ENCODE data around the gene ZNF638. TPM values are rescaled to one million over a fixed set of nuclear protein-coding genes. Genes with fewer than 3 reads are reported as not detected.

Gene ZNF638
- total and polyA plus RNA-seq, 2 of the 4 experiments (the other 2 are of a cell fraction): 46.4 to 129 TPM

DNA sequence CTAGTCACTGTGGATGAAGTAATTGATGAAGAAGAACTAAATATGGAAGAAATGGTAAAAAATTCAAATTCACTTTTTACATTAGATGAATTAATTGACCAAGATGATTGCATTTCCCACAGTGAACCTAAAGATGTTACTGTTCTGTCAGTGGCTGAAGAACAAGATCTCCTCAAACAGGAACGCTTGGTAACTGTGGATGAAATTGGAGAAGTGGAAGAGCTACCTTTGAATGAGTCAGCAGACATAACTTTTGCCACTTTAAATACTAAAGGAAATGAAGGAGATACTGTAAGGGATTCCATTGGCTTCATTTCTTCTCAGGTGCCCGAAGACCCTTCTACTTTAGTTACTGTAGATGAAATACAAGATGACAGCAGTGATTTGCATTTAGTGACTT, 95.1 kb downstream of the ZNF638 start:
- no CpG with 5 or more reads among the region's 2 CpGs for WGBS, 2 experiments (ENCODE audit: extremely low coverage in 2 of 2, insufficient read length in 1 of 2)
- ChIA-PET POLR2A (ENCODE audit: unreplicated experiment) (no interaction called here), CTCF (no interaction called here)
- intact Hi-C loops (cut with micrococcal nuclease): no loop called here
- Histone ChIP-seq H4K91ac (ENCODE audit: insufficient read depth, low read depth, low read length) (no peak overlapping the region), H3K36me3 (ENCODE audit: control insufficient read depth, insufficient read depth, low read length) (peaks cover 28% of the 10 kb centered on the region), H3K18ac (ENCODE audit: low read depth, low read length) (no peak overlapping the region), H4K8ac (ENCODE audit: low read depth in 2 of 2, low read length in 2 of 2) (no peak overlapping the region), H2AFZ (replicated peaks; ENCODE audit: low read length, poor library complexity) (no peak overlapping the region), H3K4me1 (ENCODE audit: control insufficient read depth, insufficient read depth, low read length) (no peaks in the 10 kb centered on the region), H4K5ac (ENCODE audit: low read depth, low read length) (no peak overlapping the region), H3K4me3 (ENCODE audit: insufficient read depth, low read depth, low read length) (no peak overlapping the region), H3K9me3 (ENCODE audit: control insufficient read depth, insufficient read depth, low read length) (no peaks in the 10 kb centered on the region), H3K27me3 (ENCODE audit: control insufficient read depth, insufficient read depth, low read length) (no peaks in the 10 kb centered on the region), H2BK15ac (ENCODE audit: low read depth, low read length) (no peak overlapping the region), H3K14ac (replicated peaks; ENCODE audit: low read depth, low read length) (no peak overlapping the region), H3K23ac (ENCODE audit: low read depth, low read length) (no peak overlapping the region), H3K56ac (ENCODE audit: extremely low read depth, insufficient read depth, low read length) (no peak overlapping the region), H3K4ac (ENCODE audit: low read depth, low read length) (no peak overlapping the region), H2BK20ac (ENCODE audit: low read depth, low read length) (no peak overlapping the region), H2AK9ac (replicated peaks; ENCODE audit: low read depth, low read length, poor library complexity) (no peak overlapping the region), H2BK5ac (ENCODE audit: low read depth, low read length, poor library complexity, severe bottlenecking) (no peak overlapping the region), H3K4me2 (ENCODE audit: low read depth, low read length) (no peak overlapping the region), H3K9ac (ENCODE audit: low read depth, low read length) (no peak overlapping the region), H2BK120ac (ENCODE audit: low read depth, low read length) (no peak overlapping the region), H3K79me1 (ENCODE audit: low read depth in 1 of 2, low read length in 2 of 2) (peaks cover 0 to 3% of the 10 kb centered on the region in 2 experiments; a peak in 2 of 4 replicates), H3K27ac (ENCODE audit: insufficient read depth, low read length) (no peak overlapping the region), H3K9me1 (ENCODE audit: insufficient read depth, low read length) (no peaks in the 10 kb centered on the region; the same call in 1 of the 2 replicates), H4K20me1 (ENCODE audit: insufficient read depth, low read length) (no peaks in the 10 kb centered on the region), H2AK5ac (ENCODE audit: low read depth, low read length) (no peak overlapping the region)
- TSS peak; percentile 52 for BruUV-seq (replicated peaks)
- DNase-seq (no peak), ATAC-seq (ENCODE audit: low read depth) (no peak)
- TF ChIP-seq, protein P1, sequence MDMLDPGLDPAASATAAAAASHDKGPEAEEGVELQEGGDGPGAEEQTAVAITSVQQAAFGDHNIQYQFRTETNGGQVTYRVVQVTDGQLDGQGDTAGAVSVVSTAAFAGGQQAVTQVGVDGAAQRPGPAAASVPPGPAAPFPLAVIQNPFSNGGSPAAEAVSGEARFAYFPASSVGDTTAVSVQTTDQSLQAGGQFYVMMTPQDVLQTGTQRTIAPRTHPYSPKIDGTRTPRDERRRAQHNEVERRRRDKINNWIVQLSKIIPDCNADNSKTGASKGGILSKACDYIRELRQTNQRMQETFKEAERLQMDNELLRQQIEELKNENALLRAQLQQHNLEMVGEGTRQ (IDR thresholded peaks at IDR 0.05; ENCODE audit: low read depth, low read length): no peak
- TF ChIP-seq MXI1 (IDR thresholded peaks at IDR 0.05; ENCODE audit: borderline replicate concordance, low read depth, low read length): no peak
- no peak for TF ChIP-seq RCOR1 (IDR thresholded peaks at IDR 0.05; ENCODE audit: insufficient replicate concordance, low read length)
- TF ChIP-seq MAZ (IDR thresholded peaks at IDR 0.05; ENCODE audit: borderline replicate concordance, low read depth, low read length): no peak
- no peak for TF ChIP-seq CHD1 (IDR thresholded peaks at IDR 0.05; ENCODE audit: low read depth, low read length)
- TF ChIP-seq POLR2A (IDR thresholded peaks at IDR 0.05; ENCODE audit: low read depth, low read length): no peak
- no peak for TF ChIP-seq RFX5 (IDR thresholded peaks at IDR 0.05; ENCODE audit: low read depth, low read length)
- TF ChIP-seq, protein P2, sequence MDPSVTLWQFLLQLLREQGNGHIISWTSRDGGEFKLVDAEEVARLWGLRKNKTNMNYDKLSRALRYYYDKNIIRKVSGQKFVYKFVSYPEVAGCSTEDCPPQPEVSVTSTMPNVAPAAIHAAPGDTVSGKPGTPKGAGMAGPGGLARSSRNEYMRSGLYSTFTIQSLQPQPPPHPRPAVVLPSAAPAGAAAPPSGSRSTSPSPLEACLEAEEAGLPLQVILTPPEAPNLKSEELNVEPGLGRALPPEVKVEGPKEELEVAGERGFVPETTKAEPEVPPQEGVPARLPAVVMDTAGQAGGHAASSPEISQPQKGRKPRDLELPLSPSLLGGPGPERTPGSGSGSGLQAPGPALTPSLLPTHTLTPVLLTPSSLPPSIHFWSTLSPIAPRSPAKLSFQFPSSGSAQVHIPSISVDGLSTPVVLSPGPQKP (IDR thresholded peaks at IDR 0.05; ENCODE audit: borderline replicate concordance, low read depth, low read length): no peak
- no peak for TF ChIP-seq BHLHE40 (IDR thresholded peaks at IDR 0.05; ENCODE audit: low read depth, low read length)
- no peak for TF ChIP-seq CEBPB (IDR thresholded peaks at IDR 0.05; ENCODE audit: low read depth, low read length)
- no peak for TF ChIP-seq RAD21 (IDR thresholded peaks at IDR 0.05; ENCODE audit: low read length)
- TF ChIP-seq MAFK (IDR thresholded peaks at IDR 0.05; ENCODE audit: low read depth, low read length): no peak
- no peak for TF ChIP-seq FOS (IDR thresholded peaks at IDR 0.05; ENCODE audit: low read depth, low read length)
- in situ Hi-C loops (cut with MboI; ENCODE audit: low sequenced_read_pairs): no loop called here
- dilution Hi-C loops (cut with HindIII; ENCODE audit: low sequenced_read_pairs, unreplicated experiment): no loop called here

All from IMR-90 (cell line).